Endodermal cell (in vitro differentiated cells): Measurements from ENCODE around the gene UBC. TPM values are rescaled to one million over a fixed set of nuclear protein-coding genes. Genes with fewer than 3 reads are reported as not detected.

Experiments used
- DNase-seq: peaks from one replicate; pipeline ENCODE4 v3.0.0-alpha.2; 2017
- H3K27ac ChIP-seq: 2 replicates; pipeline ENCODE4 v1.5.1; 2013; ENCODE audit warnings: mild to moderate bottlenecking, low read depth, low read length, moderate library complexity
- H3K27me3 ChIP-seq: 2 replicates; pipeline ENCODE4 v1.6.1; 2013; ENCODE audit warnings: mild to moderate bottlenecking, low read length, moderate library complexity; ENCODE audit not compliant: insufficient read depth, control insufficient read depth, poor library complexity, severe bottlenecking
- H3K36me3 ChIP-seq: 2 replicates; pipeline ENCODE4 v1.7.0; 2013; ENCODE audit warnings: mild to moderate bottlenecking, low read length, moderate library complexity; ENCODE audit not compliant: control insufficient read depth, insufficient read depth
- H3K4me1 ChIP-seq: one replicate; pipeline ENCODE4 v1.7.0; 2013; ENCODE audit warnings: low read length; ENCODE audit not compliant: control insufficient read depth, insufficient read depth
- H3K4me3 ChIP-seq: 2 replicates; pipeline ENCODE4 v1.5.1; 2013; ENCODE audit warnings: mild to moderate bottlenecking, low read length, moderate library complexity
- H3K9ac ChIP-seq: 2 replicates; pipeline ENCODE4 v1.6.1; 2013; ENCODE audit warnings: mild to moderate bottlenecking, low read length, moderate library complexity; ENCODE audit not compliant: poor library complexity, severe bottlenecking; ENCODE audit errors: extremely low read depth
- H3K9me3 ChIP-seq: 2 replicates; pipeline ENCODE4 v1.6.1; 2013; ENCODE audit warnings: mild to moderate bottlenecking, low read length, moderate library complexity; ENCODE audit not compliant: control insufficient read depth
- H3K27ac Mint-ChIP-seq: 2 replicates; pipeline ENCODE4 v1.8.0; 2020; ENCODE audit warnings: mixed read lengths
- H3K27me3 Mint-ChIP-seq: 2 replicates; pipeline ENCODE4 v1.8.0; 2021; ENCODE audit warnings: mild to moderate bottlenecking, mixed read lengths; ENCODE audit not compliant: insufficient read depth
- H3K36me3 Mint-ChIP-seq: 2 replicates; pipeline ENCODE4 v1.8.0; 2020; ENCODE audit warnings: low read depth, mixed read lengths
- H3K4me1 Mint-ChIP-seq: 2 replicates; pipeline ENCODE4 v1.8.0; 2020; ENCODE audit warnings: mixed read lengths
- H3K4me3 Mint-ChIP-seq: 2 replicates; pipeline ENCODE4 v1.8.0; 2020; ENCODE audit warnings: mild to moderate bottlenecking, moderate library complexity, mixed read lengths
- H3K9me3 Mint-ChIP-seq: 2 replicates; pipeline ENCODE4 v1.8.0; 2020; ENCODE audit warnings: mild to moderate bottlenecking, mixed read lengths
- CTCF ChIP-seq: fragments of 200-600 bp; sonication (generic); conservative IDR thresholded peaks from 2 replicates; pipeline ENCODE4 v1.5.0; 2021; ENCODE audit warnings: antibody characterized with exemption, mild to moderate bottlenecking
- WGBS, 2 experiments: methylation state at CpG; one replicate each; pipeline versions ENCODE4 v1.1.5 to v1.1.7; 2013; ENCODE audit warnings: missing lambda C conversion rate in 2 of 2, mixed read lengths in 1 of 2; ENCODE audit not compliant: insufficient coverage in 1 of 2, insufficient read length in 1 of 2; 5-methylcytosine and 5-hydroxymethylcytosine counted together
- total RNA-seq, 2 donors: library from RNA; stranded (reverse); fragmentation: NEBNext Ultra II Directional in 1 of 2; extraction: Animal tissue kit (Norgen Biotek cat#: 25700) in 1 of 2; gene quantifications; 2 replicates in 1 of 2; 3 replicates in 1 of 2; pipeline ENCODE4 v1.2.1, GENCODE V29; 2021

Gene UBC
- total RNA-seq, 2 donors from 2014 or later: 580 to 625 TPM

GRCh38 chr12:124866883-124867400 is 47.5 kb downstream of the UBC start:
- H3K36me3 ChIP-seq: no peaks in the 10 kb centered on the region
- no peak for TF ChIP-seq CTCF
- 90 to 92% methylated on average over 6 to 9 of the region's 9 CpGs for WGBS, 2 experiments
- Mint-ChIP-seq H3K9me3 (no peaks in the 10 kb centered on the region), H3K4me3 (no peak overlapping the region), H3K36me3 (no peaks in the 10 kb centered on the region), H3K27me3 (peaks cover 9% of the 10 kb centered on the region), H3K27ac (no peak overlapping the region), H3K4me1 (peaks cover 19% of the 10 kb centered on the region)
- no peaks in the 10 kb centered on the region for H3K4me1 ChIP-seq
- H3K9me3 ChIP-seq: no peaks in the 10 kb centered on the region
- H3K4me3 ChIP-seq: no peak overlapping the region
- no peak overlapping the region for H3K9ac ChIP-seq
- H3K27me3 ChIP-seq: peaks cover 6% of the 10 kb centered on the region
- no peak for DNase-seq
- no peak overlapping the region for H3K27ac ChIP-seq

- no peak overlapping the region for H3K27ac Mint-ChIP-seq
- H3K4me1 Mint-ChIP-seq: peaks cover 19% of the 10 kb centered on the region
- no peaks in the 10 kb centered on the region for H3K36me3 Mint-ChIP-seq
- Histone ChIP-seq H3K4me1 (no peaks in the 10 kb centered on the region), H3K36me3 (no peaks in the 10 kb centered on the region), H3K4me3 (no peak overlapping the region), H3K9ac (no peak overlapping the region), H3K27me3 (peaks cover 6% of the 10 kb centered on the region), H3K27ac (no peak overlapping the region), H3K9me3 (no peaks in the 10 kb centered on the region)
- no peak for TF ChIP-seq CTCF
- 86 to 88% methylated on average over 10 of the region's 10 CpGs for WGBS, 2 experiments
- H3K9me3 Mint-ChIP-seq: no peaks in the 10 kb centered on the region
- no peak for DNase-seq
- H3K4me3 Mint-ChIP-seq: no peak overlapping the region
- peaks cover 9% of the 10 kb centered on the region for H3K27me3 Mint-ChIP-seq
Measured at GRCh38 chr12:124866195-124866882, 48.1 kb downstream of the UBC start.

- Histone ChIP-seq H3K27ac (no peak overlapping the region), H3K9ac (no peak overlapping the region), H3K27me3 (peaks cover 6% of the 10 kb centered on the region), H3K4me1 (no peaks in the 10 kb centered on the region), H3K9me3 (no peaks in the 10 kb centered on the region), H3K36me3 (no peaks in the 10 kb centered on the region), H3K4me3 (no peak overlapping the region)
- no peak for DNase-seq
- Mint-ChIP-seq H3K9me3 (no peaks in the 10 kb centered on the region), H3K4me1 (peaks cover 19% of the 10 kb centered on the region), H3K27ac (no peak overlapping the region), H3K27me3 (peaks cover 9% of the 10 kb centered on the region), H3K36me3 (no peaks in the 10 kb centered on the region), H3K4me3 (no peak overlapping the region)
- TF ChIP-seq CTCF: no peak
- 92 to 96% methylated on average over 2 to 7 of the region's 7 CpGs for WGBS, 2 experiments
Measured at GRCh38 chr12:124865728-124866127, 48.7 kb downstream of the UBC start.
